ENCODE results near the gene SLC35F4.
A peak's percentile ranks its signal among the peaks of the same experiment; 100 is the strongest.
"Not testable (repeated sequence)": the region's sequence is repeated elsewhere in the genome, so short reads cannot be mapped to it uniquely, and the experiment has no call there.

Gene SLC35F4

GRCh38 chr14:57865403-57866198 lies at the start of gene SLC35F4:
Gene SLC35F4, minus strand, starts transcription at chr14:57866092.
- DNase-seq: no peak

- no peak for DNase-seq
Measured at GRCh38 chr14:57909626-57910025, 43.7 kb upstream of the SLC35F4 start.

- no peak for DNase-seq
Measured at GRCh38 chr14:57903954-57904353, 38.1 kb upstream of the SLC35F4 start.

GRCh38 chr14:57898837-57899572 lies 33.1 kb upstream of the SLC35F4 start:
- no peak for DNase-seq

- DNase-seq: no peak
Measured at GRCh38 chr14:57897144-57897748, 31.4 kb upstream of the SLC35F4 start.

GRCh38 chr14:57889245-57889644 lies 23.4 kb upstream of the SLC35F4 start:
- DNase-seq: peak; percentile 37

GRCh38 chr14:57884175-57884574 lies 18.3 kb upstream of the SLC35F4 start:
- peak; percentile 6 for DNase-seq

GRCh38 chr14:57883061-57883460 lies 17.2 kb upstream of the SLC35F4 start:
- no peak for DNase-seq

- DNase-seq: no peak
Measured at GRCh38 chr14:57879516-57879915, 13.6 kb upstream of the SLC35F4 start.

- DNase-seq: no peak
Measured at GRCh38 chr14:57875985-57876384, 10.1 kb upstream of the SLC35F4 start.

GRCh38 chr14:57875296-57875695 lies 9.4 kb upstream of the SLC35F4 start:
- no peak for DNase-seq

- DNase-seq: peak; percentile 70
Measured at GRCh38 chr14:57871459-57872080, 5.7 kb upstream of the SLC35F4 start.

- DNase-seq: no peak
Measured at GRCh38 chr14:57870686-57871457, 5.0 kb upstream of the SLC35F4 start.

- no peak for DNase-seq
Measured at GRCh38 chr14:57869617-57870016, 3.7 kb upstream of the SLC35F4 start.

- DNase-seq: no peak
Measured at GRCh38 chr14:57866199-57866705, 360 bp upstream of the SLC35F4 start.

GRCh38 chr14:57865066-57865402 lies 858 bp downstream of the SLC35F4 start:
- no peak for DNase-seq

GRCh38 chr14:57864659-57865058 lies 1.2 kb downstream of the SLC35F4 start:
- no peak for DNase-seq

GRCh38 chr14:57863471-57863870 lies 2.4 kb downstream of the SLC35F4 start:
- DNase-seq: no peak

GRCh38 chr14:57855666-57856065 lies 10.2 kb downstream of the SLC35F4 start:
- not testable (repeated sequence) for DNase-seq

- DNase-seq: no peak
Measured at GRCh38 chr14:57854571-57854970, 11.3 kb downstream of the SLC35F4 start.

- no peak for DNase-seq
Measured at GRCh38 chr14:57851354-57851753, 14.5 kb downstream of the SLC35F4 start.

GRCh38 chr14:57848786-57849185 lies 17.1 kb downstream of the SLC35F4 start:
- DNase-seq: no peak

All from HCEC 1CT (cell line).